GM12874 (cell line): ENCODE measurements around the gene PRIMA1.

Source experiments
- TF ChIP-seq, protein P1 (sequence below): IDR thresholded peaks from 2 replicates; pipeline ENCODE4 v1.5.1; 2011; ENCODE audit warnings: low read depth, mild to moderate bottlenecking, control low read depth, low read length, moderate library complexity; ENCODE audit not compliant: insufficient read depth

The PRIMA1 gene

DNA sequence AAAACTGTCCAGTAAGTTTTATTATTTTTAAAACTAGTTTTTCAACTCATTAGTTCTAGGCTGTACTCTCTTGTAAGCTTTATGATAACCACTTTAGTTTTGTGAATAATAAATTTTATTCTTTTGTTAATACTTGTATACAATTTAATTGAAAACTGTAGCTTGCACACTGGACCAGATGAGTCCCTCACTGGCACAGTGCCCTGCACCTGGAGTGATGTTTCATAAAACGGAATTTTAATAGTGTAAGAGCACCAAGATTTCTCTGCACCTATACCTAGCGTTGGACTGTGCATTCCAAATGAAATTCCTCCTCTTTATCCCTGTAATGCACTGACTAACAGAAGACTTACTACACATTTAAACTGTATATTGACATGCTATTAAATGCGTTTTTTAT lies 80.8 kb downstream of the PRIMA1 start:
- TF ChIP-seq, protein P1, sequence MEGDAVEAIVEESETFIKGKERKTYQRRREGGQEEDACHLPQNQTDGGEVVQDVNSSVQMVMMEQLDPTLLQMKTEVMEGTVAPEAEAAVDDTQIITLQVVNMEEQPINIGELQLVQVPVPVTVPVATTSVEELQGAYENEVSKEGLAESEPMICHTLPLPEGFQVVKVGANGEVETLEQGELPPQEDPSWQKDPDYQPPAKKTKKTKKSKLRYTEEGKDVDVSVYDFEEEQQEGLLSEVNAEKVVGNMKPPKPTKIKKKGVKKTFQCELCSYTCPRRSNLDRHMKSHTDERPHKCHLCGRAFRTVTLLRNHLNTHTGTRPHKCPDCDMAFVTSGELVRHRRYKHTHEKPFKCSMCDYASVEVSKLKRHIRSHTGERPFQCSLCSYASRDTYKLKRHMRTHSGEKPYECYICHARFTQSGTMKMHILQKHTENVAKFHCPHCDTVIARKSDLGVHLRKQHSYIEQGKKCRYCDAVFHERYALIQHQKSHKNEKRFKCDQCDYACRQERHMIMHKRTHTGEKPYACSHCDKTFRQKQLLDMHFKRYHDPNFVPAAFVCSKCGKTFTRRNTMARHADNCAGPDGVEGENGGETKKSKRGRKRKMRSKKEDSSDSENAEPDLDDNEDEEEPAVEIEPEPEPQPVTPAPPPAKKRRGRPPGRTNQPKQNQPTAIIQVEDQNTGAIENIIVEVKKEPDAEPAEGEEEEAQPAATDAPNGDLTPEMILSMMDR, result no peak

DNA sequence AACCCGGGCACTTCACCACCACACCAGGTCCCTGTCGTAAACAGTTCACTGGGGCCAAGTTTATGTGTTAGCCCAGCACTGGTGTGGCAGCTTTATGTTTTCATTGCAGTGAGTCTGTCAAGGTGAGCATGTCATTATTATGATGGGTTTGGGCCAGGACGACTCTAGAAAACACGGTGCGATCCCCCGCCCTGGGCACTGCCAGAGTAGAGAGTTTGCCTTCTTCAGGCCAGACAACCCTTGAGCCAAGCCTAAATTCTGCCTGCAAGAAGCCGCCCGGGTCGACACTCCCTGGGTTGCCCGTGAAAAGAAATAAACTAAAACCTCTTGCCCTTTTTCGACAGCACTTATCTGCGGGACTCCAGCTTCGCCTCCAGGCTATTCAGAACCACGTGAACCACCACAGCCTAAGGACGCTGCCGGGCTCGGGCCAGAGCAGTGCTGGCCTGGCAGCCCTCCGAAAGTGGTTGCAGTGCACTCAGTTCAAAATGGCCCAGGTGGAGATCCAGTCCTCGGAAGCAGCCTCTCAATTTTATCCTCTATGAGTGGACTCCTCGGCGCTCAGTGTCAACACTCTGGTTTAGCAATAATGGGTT lies 81.8 kb downstream of the PRIMA1 start:
- TF ChIP-seq, protein P1, result no peak

DNA sequence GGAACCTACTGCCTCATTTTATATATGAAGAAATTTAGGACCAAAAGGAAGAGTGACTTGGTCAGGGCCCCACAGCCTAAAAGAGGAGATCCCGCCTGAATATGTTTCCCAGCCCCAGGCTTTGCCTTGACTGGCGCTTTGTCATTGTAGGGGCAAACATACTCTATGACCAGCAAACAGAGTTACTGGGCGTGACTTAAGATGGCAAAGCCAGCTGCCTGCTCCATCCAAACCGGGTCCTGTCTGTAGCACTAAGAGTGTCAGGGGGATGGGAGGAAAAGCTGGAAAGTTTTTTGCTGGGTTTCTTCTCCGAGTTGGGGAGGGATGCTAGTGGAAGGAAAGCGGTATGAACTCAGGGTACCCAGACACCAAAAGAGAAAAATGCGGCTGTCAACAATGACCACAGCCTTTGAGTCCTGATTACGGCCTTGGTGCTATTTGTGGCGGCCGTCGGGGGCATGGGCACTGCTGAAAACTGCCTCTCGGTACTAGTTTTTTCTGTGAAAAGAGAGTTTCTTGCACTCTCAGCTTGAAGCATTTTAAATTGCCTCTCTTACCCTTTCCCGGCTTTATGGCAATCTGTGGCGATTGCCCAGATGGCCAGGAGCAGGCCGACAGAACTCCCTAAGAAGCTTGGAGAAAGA lies 82.7 kb downstream of the PRIMA1 start:
- TF ChIP-seq, protein P1, result no peak

DNA sequence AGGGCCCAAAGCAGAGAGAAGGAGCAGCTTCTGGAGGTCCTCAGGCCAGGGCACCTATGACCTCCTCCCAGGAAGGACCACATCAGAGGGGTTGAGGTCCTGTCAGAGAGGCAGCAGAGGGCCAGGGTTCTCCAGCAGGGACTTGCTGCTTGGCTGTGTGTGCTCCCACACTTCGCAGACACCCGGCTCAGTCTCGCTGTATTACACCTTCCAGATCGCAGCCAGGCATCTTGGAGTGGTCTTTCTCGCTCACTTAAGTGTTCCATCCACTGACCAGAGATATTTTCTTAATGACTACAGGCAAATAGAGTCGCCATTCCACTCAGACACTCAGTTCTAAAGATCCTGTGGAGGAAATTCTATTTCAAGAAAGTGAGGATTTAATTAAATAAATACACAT lies 84.3 kb downstream of the PRIMA1 start:
- TF ChIP-seq, protein P1, result no peak

DNA sequence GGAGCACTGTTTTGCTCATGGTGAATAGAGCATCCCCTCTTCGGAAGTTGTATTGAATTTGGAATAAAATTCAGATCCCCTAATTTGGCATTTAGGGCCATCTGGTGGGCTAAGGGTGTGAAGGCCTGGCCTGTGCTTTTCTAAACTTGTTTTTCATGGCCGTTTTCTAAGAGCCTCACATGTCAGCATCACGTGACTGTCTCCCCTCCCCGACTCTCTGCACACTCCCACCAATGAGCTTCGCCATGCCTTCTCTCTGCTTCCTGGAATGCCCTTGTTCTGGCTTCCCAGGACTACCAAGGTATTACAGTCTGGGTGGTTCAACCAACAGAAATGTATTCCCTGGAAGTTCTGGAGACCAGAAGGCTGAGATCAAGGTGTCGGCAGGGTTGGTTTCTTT lies 85.3 kb downstream of the PRIMA1 start:
- TF ChIP-seq, protein P1, result no peak

DNA sequence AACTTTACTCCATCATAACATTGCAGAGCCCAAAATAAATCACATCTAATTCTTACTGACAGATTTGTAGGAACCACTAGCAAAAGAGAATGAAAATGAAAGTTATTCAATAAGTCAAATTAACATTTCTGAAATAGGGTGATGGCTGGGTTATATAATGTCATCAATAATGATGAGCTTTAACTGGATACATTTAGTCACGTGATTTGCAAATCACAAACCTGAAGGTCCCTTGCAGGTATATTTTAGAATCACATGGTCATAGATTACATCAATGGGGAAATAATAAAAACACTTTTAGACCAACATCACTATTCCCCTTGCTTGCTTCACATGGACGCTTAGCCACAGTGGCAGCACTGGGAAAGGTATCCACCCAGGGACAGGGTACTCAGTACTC lies 86.7 kb downstream of the PRIMA1 start:
- TF ChIP-seq, protein P1, result no peak

DNA sequence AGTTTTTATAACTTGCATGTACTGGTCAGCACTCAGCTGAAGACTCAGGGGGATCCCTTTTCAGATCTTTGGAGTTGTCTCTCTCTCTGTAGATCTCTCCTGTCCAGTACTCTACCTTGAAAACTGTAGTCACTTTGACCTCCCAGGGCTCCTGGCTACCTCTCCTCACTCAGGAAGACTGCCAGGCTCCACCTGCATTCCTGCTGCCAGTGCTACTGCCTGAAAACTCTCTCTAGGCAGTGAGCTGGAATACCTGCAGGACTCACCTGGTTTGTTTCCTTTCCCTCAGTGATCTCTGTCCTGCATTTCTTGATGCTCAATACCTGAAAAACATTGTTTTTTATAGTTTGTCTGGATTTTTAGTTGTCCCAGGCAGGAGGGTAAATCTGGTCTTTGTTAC lies 87.4 kb downstream of the PRIMA1 start:
- TF ChIP-seq, protein P1, result no peak
